Tongue (tissue), 2 donors: ENCODE results near the gene EXOC6B. TPM values are rescaled to one million over a fixed set of nuclear protein-coding genes. Genes with fewer than 3 reads are reported as not detected.
A peak's percentile ranks its signal among the peaks of the same experiment; 100 is the strongest.

Source experiments
- DNase-seq: peaks from one replicate; pipeline ENCODE4 v3.0.0-alpha.2; 2015
- total RNA-seq: library from RNA; depleted of rRNA; stranded (reverse); fragments of >200 nt; gene quantifications from one replicate; pipeline ENCODE4 v1.2.3, GENCODE V29; 2014

The EXOC6B gene
- total RNA-seq, 1 donor from 2014 or later, result 55.2 TPM

DNA sequence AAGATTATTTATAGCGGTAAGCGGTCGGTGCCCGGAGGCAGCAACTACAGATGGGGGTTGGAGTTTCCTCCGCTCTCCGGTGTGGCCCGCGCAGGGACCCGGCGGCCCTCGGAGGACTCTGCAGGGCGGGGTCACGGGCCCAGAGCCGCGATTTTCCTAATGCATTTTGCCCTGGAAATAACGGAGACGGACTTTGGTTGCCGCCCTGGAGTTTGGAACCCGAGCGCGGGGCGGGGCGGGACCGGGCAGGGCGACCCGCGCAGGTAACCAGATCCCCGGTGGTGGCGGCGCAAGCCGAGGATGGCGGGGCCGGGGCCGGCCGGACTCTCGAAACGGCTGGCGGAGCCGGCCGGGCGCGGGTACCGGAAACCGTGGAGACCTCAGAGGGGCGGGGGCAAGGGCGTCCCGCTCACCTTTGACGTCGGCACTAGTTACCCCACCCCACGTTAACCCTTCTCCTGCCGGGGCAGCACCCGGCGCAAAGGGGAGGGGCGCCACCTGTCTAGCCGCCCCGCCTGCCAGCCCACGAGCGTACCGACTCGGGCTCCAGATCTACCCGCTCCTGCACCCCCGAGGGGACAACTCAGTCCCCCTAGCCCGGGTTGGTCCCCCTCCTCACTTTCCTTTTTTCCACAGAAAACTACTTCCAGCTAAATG, 681.1 kb downstream of the EXOC6B start:
- DNase-seq, result peak; percentile 66

DNA sequence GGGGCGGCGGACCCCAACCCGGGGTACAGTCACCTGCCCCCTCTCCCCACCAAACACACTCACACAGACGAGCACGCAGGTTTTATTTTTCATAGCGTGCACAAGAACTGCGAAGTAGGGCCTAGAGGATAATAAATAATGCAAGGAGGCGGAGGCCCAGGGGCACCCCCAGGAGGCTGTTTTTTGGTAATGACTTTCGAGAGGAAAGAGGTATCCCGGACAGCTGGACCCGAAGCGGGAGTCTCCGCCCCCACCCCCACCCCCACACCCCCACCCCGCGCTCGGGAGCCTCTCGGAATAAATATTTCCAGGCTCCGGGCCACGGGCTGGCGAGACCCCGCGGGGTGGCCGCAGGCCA, 681.6 kb downstream of the EXOC6B start:
- DNase-seq, result peak; percentile 66

DNA sequence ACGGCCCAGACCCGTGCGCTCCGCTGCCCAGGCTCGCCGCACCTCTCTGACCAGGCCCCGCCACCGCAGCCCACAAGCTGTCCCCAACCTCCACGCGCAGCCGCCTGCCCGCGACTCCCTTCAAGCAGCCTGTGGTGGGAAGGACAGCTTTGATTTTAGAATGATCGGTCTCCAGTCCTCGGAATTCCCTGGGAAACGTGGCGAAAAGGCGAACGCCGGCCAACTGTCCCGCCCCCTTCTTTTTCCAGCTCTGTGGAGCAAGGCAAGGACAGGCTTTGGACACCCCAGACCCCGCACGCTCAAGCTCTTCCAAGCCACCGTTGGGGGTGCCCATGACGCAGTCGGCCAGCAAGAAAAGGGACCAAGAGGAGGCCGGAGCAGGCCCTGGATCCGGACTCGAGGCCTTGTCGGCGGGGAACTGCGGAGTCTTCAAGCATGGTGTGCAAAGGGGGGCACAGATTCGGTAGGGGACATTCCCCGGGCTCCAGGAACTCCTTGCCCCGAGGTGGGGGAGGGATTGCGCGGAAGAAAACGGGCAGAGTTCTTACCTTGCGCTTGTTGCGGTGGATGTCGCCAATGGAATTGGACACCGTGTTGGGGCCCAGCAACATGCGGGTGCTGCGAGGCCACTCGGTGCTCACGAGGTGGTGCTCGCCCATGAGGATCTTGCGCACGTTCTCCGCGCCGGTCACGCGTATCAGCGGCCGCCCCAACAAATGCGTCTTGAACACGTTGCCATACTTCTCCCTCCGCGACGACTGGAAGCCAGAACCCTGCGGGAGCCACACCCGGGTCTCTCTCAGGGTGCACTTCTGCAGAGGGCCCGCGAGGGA, 682.2 kb downstream of the EXOC6B start:
- DNase-seq, result peak; percentile 42

DNA sequence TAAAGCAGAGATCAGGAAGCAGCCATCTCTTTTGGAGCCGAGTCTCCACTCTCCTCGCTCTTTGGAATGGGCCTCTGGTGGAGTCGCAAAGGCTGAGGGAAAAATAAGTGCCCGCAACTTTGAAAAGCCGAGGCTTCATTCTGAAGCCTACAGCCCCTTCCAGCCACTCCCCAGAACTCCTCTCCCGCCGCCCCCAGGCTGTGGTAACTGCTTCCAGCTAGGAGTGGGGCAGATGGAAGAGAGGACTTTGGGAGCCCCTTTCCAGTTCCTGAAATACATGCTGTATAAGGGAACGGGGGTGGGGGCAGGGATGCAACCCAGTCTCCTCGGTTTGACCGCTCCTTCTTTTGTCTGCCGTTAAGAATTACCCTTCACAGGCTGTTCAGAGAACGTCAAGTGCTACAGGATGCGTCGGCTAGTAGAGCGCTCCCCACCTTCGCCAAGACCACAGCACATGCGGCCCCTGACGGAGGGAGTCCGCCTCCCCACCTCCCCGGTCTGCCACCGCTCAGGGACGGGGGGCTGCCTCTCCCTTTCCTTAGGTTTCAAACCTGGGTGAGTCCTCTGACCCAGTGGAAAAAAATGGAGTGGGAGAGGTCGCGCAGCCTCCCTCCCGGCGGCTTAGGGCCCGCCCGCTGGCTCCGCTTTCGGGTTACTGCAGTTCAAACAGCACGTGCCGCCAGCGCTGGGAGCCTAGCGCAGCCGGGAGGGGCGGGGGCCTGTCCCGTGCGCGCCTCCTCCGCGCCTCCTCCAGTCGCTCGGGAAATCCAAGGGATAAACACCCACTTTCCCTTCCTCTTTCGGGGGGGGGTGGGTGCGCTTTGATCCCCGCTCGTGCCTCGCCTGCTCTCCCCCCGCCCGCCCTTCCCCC, 683.0 kb downstream of the EXOC6B start:
- DNase-seq, result peak; percentile 87

DNA sequence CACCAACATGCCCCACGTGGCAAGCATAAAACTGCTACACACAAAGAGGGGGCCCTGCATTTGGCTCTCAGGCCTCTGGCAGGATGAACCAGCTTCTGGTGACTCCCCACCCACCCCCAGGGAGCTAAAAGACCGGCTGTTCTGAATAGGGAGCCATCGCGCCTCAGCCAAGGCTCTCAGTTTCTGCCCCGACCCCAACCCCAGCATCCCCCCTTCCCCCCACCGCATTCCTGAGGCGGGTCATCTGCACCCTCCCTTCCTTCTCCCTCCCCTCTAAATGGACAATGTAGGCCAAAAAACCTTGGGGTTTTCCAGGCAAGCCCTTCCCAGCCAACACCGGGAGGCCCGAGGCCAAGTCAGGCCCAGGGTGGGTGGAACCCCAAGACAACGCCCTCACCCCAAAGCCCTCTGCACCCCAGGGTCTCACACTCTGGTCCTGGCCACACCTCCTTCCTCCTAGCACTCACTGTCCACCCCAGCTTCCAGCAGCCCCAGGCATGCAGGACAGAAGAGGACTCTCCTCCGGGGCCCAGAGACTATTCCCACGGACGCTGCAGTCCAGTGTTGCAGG, 683.9 kb downstream of the EXOC6B start:
- DNase-seq, result no peak

DNA sequence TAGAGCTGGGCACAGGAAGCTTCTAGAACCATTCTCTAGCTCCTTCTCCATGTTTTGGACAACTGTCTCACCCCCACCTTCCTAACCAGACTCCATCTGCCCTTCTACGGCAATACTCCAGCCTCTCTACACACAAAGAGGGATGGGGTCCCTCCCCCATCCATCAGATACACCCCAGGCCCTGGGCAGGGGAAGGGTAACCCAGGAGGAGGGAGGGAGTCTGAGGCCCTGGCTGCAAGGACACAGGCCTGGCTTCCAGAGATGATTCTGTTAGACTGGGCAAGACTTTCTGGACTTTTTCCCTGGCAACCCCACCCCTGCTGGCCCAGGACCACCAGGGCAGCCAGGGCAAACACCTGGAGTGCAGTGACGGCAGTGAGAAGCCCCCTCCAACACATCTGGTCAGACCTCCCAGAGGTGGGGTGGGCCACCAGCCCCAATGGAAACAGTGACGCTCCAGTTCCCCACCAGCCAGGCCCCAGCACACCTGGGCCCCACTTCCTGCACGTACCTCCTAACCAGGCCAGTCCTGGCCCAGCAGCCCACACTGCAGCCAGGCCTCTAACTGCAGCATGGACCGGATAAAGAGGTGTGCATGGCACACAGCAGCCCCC, 684.7 kb downstream of the EXOC6B start:
- DNase-seq, result no peak

DNA sequence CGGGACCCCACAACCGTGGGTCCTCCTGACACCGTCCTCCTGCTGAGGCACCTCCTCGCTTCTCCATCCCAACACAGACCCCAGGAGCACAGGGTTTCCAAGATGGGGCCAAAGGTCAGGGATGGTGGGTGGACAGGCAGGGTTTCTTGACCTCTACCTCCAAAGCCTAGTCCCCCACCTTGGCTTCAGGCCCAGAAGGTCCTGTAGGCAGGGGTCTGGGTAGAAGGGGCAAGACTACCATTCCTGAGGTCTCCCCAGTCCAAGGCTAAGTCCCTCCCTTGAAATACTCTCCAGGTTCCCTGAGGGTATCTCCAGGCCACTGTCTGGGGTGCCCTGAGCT, 685.2 kb downstream of the EXOC6B start:
- DNase-seq, result no peak

DNA sequence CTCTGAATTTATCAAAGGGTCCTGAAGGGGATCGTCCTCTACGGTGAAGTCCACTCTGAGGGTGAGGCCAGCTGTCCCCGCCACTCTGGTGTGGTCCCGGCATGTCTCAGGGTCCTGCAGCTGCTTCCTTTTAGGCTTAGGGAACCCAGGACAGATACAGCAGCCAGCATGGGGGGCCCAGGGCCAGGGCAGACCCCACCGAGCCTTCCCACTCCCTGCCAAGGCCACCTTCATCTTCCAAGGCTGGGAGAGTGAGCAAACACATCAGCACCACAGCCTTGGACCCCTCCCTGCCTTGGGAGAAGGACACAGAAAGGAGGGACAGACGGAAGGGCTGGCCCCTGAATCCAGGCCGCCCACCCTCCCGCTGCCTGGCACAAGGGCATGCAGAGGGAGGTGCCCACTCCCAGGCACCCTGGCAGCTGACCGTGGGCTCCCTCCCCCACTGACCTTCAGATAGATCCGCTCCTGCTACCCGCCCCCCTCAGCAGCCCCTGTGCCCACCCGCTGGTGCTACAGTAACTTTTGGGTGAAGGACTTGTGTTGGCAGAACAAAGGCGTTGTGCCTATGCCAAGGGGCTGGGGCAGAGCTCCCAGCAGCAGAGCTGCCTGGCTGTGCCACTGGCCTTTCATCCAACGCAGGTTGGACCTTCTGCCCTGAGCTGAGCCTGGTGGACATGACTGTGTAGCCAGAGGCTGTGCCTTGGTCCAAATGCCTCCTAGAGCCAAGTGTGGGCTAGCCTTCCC, 685.8 kb downstream of the EXOC6B start:
- no peak for DNase-seq

DNA sequence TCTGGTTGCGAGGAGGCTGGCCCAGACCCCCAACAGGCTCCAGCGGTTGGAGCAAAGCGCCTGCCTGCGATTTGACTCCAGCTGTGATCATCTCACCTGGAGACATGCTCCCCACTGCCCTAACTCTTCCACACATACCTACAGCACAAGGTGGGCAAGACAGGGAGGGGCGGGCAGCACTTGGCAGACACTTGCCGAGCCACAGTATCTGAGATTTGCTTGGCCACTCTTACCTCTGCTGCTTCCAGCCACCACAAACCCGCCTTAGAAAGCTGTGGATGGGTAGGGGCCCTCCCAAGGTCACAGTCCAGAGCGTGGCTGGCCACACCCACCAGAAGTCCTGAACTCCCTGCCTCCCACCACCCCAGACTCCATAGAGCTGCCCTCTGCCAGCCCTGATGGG, 686.4 kb downstream of the EXOC6B start:
- DNase-seq, result no peak

DNA sequence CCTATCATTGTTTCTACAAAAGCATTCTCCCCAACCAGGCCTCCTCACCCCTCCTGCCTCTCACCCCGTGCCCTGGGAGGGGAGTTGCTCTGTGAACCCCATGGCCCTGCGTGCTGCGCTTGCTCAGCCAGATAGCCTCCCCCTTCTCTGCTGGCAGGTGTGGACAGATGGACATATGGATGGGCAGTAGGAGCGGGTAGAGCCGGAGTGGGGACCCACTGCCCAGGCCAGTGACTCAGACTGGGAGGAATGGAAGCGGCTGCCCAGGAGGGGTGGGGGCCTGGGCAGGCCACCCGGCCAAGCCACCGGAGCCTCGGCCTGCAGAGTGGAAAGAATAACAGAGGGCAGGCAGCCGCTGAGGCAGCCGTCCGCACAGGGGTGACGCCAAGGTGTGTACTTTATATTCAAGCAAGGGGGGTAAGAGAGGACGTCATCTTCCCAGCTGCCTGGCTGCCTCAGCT, 686.9 kb downstream of the EXOC6B start:
- DNase-seq, result peak; percentile 47

DNA sequence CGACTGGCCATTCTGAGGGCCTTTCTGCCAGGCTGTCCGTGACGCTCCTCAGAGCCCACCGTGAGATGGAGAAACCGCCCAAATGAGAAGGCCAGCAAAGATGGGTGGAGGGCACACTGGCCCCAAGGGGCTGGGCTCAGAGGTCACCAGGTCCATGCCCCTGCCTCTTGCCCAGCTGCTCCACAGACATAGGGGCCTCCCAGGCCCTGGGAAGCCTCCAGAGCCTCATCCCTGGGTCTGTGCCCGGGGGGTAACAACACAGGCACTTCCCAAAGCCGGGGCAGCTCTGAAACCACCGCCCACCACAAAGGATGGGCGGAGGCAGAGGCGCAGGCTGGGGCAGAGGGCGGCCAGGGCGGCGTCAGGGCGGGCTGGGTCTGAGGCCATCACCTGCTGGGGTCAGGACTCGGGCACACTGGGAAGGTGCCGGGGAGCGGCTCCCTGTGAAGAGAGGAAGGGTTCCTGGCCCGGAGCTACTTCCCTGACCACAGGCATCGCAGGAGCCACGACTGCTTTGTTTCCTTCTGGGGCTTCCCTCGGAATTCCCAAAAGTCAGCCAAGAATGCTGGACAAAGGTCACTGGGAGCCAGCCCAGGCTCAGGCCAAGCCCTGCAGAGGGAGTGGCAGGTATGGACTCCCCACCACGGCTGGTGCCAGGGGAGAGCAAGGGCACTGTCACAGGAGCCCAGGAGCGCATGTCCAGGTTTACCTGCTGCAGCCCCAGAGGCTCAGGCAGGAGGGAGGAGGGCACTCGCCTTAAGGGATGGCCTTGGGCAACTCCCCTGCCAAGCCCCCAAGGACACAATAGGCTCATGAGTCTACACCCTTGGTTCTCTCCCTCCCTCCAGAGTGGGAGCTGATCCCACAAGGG, 687.6 kb downstream of the EXOC6B start:
- DNase-seq, result no peak

DNA sequence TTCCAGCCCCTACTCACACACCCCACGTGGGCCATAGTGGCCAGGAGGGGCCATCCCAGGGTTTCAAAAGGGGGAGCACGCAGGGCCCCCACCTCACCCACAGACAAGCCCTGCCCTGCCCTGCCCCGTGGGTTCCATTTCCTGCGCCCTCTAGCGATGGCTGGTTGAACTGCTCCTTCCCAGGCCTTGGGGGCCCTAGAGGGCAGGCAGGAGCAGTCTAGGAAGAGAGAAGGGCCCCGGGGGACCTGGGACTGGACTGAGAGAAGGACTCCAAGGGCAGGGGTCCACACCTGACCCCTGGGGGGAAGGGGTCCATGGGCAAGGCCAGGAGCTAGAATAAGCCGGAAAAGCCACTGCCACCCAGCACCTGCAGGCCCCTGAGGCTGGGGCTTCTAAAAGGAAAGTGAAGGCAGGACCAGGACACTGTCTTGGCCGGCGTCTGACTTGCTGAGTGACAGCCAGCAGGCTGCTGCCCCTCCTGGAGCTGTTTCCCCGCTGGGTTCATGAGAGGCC, 688.3 kb downstream of the EXOC6B start:
- peak; percentile 71 for DNase-seq

DNA sequence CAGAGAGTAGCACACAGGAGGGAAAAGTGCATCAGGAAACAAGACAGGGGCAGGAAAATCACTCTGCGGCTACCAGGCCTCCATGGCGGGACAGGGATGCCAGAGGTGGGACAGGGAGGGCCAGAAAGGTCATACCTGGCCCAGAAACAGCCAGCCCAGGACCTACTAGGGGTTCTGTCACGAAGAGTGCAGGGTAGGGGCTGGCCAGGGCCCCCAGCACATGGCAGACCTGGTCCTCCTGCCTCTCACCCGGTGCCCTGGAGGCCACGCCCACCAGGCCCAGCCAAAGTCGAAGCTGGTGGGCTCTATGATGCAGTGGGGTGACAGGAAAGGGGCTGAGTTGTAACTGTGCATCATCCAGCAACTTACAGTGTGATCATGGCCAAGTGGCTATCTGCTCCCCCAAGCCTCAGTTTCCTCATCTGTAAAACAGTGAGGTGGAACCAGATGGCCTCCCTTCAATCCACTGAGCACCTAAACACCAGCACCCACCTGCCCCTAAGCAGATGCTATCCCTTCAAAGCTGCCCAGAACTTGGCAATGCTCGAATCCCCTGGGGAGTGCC, 688.8 kb downstream of the EXOC6B start:
- DNase-seq, result no peak

DNA sequence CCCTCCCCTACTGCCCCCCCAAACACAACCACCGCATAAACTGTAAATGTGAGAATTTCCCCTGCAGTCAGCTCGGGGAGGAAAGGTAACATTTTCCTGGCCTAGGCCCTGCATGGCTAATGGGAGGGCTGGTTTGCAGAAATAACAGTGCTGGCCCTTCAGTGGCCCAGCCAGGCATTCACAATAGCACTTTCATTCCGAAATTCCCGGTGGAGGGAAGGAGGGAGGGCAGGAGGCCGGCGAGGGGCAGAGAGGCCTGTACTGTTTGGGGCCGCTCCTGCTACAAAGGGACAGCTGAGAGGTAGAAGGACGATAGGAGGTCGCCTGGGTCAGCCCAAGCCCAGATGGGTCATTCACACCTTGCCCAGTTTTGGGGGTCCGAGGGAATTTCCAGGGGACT, 689.5 kb downstream of the EXOC6B start:
- DNase-seq, result peak; percentile 51

DNA sequence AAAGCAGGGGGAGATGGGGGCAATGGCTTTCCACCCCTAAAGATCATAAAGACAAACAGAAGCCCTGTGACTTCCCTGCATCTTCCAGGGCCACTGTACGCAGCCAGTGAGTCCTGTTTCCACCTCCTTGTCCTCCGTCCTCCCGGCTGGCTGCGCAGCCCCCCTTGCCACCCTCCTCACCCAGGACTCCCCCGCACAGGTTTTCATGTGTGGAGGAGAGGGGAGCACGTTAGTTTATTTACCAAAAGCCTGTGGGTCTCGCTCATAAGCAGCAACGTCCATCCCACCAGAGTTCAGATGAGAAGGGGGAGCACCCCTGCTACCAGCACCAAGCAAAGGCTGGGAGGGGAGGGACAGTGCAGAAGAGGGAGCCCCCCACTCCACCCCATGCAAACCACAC, 689.9 kb downstream of the EXOC6B start:
- DNase-seq, result no peak

DNA sequence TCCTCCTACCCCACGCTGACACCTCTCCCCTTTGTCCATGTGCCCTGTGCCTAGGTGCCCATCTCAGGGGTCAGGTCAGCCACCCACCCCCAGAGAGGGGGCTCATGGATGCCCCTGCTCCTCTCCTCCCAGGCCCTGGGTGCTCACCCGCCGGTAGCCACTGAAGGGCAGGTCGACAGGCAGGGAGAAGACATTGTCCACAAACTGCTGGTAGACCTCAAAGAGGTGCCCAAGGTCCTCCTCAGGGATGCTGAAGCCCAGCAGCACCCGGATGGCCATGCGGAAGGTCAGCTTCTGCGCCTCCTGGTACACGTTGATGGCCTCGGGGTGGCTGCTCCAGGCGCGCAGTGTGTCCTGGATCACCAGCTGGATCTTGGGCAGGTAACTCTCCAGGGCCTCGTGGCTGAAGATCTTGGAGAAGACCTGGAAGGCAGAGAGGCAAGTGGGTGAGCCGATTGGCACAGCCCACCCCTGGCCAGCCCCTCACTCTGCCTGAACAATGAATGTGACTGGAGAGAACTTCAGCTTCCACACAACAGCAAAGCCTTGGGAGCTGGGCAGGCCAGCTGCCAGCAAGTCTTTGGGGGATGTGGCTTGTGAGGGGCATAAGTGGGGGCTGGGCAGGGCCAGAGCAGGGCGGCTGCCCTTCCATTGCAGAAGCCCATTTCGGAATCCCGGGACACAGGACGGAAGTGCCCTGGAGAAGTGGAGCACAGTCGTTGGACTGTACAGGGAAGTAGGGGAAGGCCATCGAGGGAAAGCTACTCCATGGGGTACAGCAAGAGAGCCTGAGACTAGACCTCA, 690.6 kb downstream of the EXOC6B start:
- no peak for DNase-seq

DNA sequence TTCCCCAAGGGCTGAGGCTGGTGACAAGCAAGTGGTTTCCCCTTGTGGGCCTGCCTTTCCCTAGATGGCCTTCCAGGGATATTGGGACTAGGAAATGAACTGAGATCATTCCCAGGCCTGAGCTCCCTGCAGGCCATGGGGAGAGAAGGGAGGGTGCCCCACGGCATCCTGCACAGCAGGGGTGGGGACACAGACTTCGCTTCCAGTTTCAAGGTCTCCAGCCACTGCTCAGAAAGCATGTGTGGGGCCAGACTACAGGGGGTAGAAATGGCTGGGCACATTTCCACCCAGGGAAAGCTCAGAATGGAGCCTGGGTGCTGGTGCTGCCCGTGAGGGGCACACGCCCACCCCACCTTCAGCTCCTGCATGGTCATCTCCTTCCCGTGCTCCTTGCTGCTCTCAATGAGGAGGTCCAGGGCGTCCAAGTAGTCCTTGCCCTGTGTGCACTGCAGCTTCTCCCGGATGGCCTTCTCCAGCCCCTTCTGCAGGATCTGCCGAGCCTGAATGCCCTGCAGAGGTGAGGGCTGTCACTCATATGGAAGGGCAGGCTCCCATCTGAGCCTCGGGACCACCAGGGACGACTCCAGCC, 691.3 kb downstream of the EXOC6B start:
- no peak for DNase-seq

DNA sequence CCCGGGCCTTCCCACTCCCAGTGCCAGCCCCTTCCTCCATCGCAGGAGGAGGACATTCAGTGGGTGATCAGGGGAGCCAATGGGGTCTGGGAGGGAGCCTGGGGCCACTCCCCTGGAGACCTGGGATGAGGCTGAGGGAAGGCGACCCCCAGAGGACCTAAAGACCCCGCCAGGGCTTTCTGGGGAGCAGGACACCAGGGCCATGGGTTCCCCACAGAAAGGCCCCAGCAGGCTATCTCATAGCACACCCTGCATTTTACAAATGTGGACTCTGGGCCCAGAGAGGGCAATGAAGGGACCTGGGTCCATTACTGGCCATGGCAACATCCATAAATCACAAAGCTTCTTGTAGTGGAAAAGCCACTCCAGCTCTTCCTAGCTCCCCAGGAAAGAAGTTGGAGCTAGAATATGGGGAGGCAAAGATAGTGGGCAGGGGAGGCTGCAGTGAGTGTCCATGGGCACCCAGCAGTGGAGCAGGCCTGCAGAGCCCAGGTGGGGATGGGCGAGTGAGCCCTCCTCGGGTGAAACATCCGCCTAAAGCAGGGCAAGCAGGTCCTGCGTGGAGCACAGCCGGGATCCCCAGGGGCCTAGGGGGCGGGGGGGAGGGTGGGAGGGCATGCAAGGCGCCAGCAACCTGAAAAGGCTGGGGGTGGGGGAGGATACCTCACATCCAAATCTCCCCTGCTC, 692.0 kb downstream of the EXOC6B start:
- DNase-seq, result no peak
